Fibroblast of lung (primary cell): ENCODE data around the gene LAP3.

Experiments used
- CTCF ChIP-seq, 2 donors: IDR thresholded peaks in 1 of 2; conservative IDR thresholded peaks in 1 of 2; 1 replicate in 1 of 2; 2 replicates in 1 of 2; pipeline ENCODE4 v1.5.1; 2011 to 2012; ENCODE audit warnings: low read length in 2 of 2, control low read depth in 1 of 2, inconsistent platforms in 1 of 2, low read depth in 1 of 2, mild to moderate bottlenecking in 1 of 2
- EZH2 ChIP-seq: IDR thresholded peaks from 2 replicates; pipeline ENCODE4 v1.5.1; 2012; ENCODE audit warnings: low read length, control low read depth, mild to moderate bottlenecking; ENCODE audit errors: missing control alignments

GRCh38 chr4:17557880-17558279 lies 19.1 kb upstream of the LAP3 start:
- TF ChIP-seq EZH2 = no peak
- no peak for TF ChIP-seq CTCF (conservative IDR thresholded peaks at IDR 0.05 in 1 of 2, IDR thresholded peaks at IDR 0.05 in 1 of 2; ENCODE audit: low read depth in 1 of 2, low read length in 2 of 2)
